ENCODE data around the gene CPED1. TPM values are rescaled to one million over a fixed set of nuclear protein-coding genes. Genes with fewer than 3 reads are reported as not detected.

CPED1 gene
- total RNA-seq, 4 donors from 2014 or later = 7.4 to 19.6 (median 11.4) TPM

DNA sequence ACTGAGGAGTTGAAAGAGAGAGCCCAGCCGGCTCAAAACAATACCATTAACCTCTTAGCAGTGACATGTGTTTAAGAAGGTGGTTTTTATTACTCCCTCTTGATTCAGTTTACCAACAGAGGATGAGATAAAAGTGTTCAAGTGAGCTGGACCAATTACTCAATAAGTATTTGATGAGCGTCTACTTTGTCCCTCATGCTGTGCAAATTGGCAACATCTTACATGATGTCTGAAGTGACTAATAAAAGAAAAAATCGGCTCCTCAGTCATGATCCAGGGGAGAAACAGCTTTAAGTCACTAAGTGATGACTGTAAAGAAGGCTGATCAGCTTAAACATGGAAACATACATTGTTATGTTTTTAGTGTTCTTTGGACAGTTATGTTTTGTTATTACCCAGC, 348.1 kb downstream of the CPED1 start:
- Histone ChIP-seq H3K27me3 (peaks cover 3% of the 10 kb centered on the region), H3K27ac (no peak overlapping the region), H3K9me3 (no peaks in the 10 kb centered on the region), H3K36me3 (no peaks in the 10 kb centered on the region), H3K4me1 (no peaks in the 10 kb centered on the region), H3K4me3 (replicated peaks in 1 of 3) (no peak overlapping the region)
- intact Hi-C loops (cut with DNase I) = no loop called here
- WGBS, 2 donors = 65 to 69% methylated on average over 3 of the region's 3 CpGs
- no peak for DNase-seq
- TF ChIP-seq POLR2A (IDR thresholded peaks at IDR 0.05) = no peak
- no peak for TF ChIP-seq CTCF (IDR thresholded peaks at IDR 0.05)

DNA sequence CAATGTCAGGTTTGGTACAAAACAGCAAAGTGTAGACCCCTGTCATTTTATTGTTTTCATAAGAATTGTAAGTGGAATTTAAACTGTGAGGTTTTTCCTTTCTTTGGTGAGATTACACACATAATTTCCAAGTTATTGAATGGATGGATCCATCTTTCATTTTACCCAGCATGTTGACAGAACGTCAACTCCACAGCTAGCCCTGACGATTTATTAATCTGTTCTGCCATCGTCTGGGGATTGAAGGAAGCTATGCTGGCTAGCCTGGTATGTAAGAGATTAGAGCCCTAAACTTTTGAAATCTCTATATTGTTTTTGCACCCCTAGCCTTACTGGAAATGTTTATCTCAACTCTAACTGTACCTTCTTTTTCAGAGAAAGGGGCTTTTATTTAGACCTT, 348.9 kb downstream of the CPED1 start:
- intact Hi-C loops (cut with DNase I) = no loop called here
- Histone ChIP-seq H3K4me3 (replicated peaks in 1 of 3) (no peak overlapping the region), H3K27ac (no peak overlapping the region), H3K9me3 (no peaks in the 10 kb centered on the region), H3K27me3 (no peaks in the 10 kb centered on the region), H3K4me1 (no peaks in the 10 kb centered on the region), H3K36me3 (no peaks in the 10 kb centered on the region)
- DNase-seq = no peak
- TF ChIP-seq POLR2A (IDR thresholded peaks at IDR 0.05) = no peak
- no peak for TF ChIP-seq CTCF (IDR thresholded peaks at IDR 0.05)
- WGBS, 2 donors = 47 to 59% methylated on average over 3 of the region's 3 CpGs

- intact Hi-C loops (cut with DNase I) = no loop called here
- Histone ChIP-seq H3K36me3 (no peaks in the 10 kb centered on the region), H3K27me3 (no peaks in the 10 kb centered on the region), H3K27ac (no peak overlapping the region), H3K4me3 (replicated peaks in 1 of 3) (no peak overlapping the region), H3K9me3 (no peaks in the 10 kb centered on the region), H3K4me1 (no peaks in the 10 kb centered on the region)
- 84 to 91% methylated on average over 5 of the region's 5 CpGs for WGBS, 2 donors
- no peak for DNase-seq
- TF ChIP-seq CTCF (IDR thresholded peaks at IDR 0.05) (no peak), POLR2A (IDR thresholded peaks at IDR 0.05) (no peak)
These were observed 350.6 kb downstream of the CPED1 start for GRCh38 chr7:121339082-121339481.

GRCh38 chr7:121341933-121342332, 353.4 kb downstream of the CPED1 start:
- no peak for DNase-seq
- Histone ChIP-seq H3K4me3 (replicated peaks in 1 of 3) (no peak overlapping the region), H3K4me1 (no peaks in the 10 kb centered on the region), H3K27ac (no peak overlapping the region), H3K27me3 (no peaks in the 10 kb centered on the region), H3K9me3 (no peaks in the 10 kb centered on the region), H3K36me3 (peaks cover 0 to 2% of the 10 kb centered on the region in 2 donors)
- TF ChIP-seq POLR2A (IDR thresholded peaks at IDR 0.05) (no peak), CTCF (IDR thresholded peaks at IDR 0.05) (no peak)
- intact Hi-C loops (cut with DNase I) = no loop called here

GRCh38 chr7:121342631-121343030, 354.1 kb downstream of the CPED1 start:
- Histone ChIP-seq H3K4me1 (no peaks in the 10 kb centered on the region), H3K27me3 (no peaks in the 10 kb centered on the region), H3K4me3 (replicated peaks in 1 of 3) (no peak overlapping the region), H3K36me3 (peaks cover 0 to 2% of the 10 kb centered on the region in 2 donors), H3K9me3 (no peaks in the 10 kb centered on the region), H3K27ac (no peak overlapping the region)
- no peak for TF ChIP-seq CTCF (IDR thresholded peaks at IDR 0.05)
- no peak for TF ChIP-seq POLR2A (IDR thresholded peaks at IDR 0.05)
- intact Hi-C loops (cut with DNase I) = no loop called here
- no peak for DNase-seq
- WGBS, 2 donors = 93 to 94% methylated on average over 4 of the region's 4 CpGs
